ENCODE data around the gene FKBP10. TPM values are rescaled to one million over a fixed set of nuclear protein-coding genes. Genes with fewer than 3 reads are reported as not detected.

FKBP10 gene
- total RNA-seq, 2 donors from 2014 or later = 10.3 to 12.8 TPM

DNA sequence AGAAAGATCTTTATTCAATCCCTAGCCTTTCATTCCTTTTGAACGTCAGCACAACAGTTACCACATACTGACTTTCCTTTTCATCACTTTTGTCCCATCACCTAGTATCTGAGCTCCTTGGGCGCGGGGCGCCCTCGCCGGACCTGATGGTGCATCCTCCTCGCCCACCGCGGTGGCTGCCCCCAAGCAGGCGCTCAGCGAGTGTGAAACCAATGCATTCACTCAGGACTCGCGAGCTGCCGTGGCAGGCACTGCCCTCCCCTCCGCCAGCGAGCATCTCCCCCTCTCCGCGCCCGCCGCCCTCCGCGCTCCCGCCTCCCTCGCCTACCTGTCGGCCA lies 51.7 kb downstream of the FKBP10 start:
- Histone ChIP-seq H3K9ac (ENCODE audit: low read depth in 2 of 2, low read length in 2 of 2) (peak overlapping the region; percentile 86 to 98), H3K27ac (peak overlapping the region; percentile 82), H3K4me1 (peaks cover 4% of the 10 kb centered on the region), H3K36me3 (peaks cover 4% of the 10 kb centered on the region), H3K4me3 (peak overlapping the region; percentile 93), H3K27me3 (no peaks in the 10 kb centered on the region), H3K9me3 (no peaks in the 10 kb centered on the region)
- intact Hi-C loops (cut with DNase I) = no loop called here
- TF ChIP-seq, protein P1, sequence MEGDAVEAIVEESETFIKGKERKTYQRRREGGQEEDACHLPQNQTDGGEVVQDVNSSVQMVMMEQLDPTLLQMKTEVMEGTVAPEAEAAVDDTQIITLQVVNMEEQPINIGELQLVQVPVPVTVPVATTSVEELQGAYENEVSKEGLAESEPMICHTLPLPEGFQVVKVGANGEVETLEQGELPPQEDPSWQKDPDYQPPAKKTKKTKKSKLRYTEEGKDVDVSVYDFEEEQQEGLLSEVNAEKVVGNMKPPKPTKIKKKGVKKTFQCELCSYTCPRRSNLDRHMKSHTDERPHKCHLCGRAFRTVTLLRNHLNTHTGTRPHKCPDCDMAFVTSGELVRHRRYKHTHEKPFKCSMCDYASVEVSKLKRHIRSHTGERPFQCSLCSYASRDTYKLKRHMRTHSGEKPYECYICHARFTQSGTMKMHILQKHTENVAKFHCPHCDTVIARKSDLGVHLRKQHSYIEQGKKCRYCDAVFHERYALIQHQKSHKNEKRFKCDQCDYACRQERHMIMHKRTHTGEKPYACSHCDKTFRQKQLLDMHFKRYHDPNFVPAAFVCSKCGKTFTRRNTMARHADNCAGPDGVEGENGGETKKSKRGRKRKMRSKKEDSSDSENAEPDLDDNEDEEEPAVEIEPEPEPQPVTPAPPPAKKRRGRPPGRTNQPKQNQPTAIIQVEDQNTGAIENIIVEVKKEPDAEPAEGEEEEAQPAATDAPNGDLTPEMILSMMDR (IDR thresholded peaks at IDR 0.05) = no peak
- DNase-seq = no peak

DNA sequence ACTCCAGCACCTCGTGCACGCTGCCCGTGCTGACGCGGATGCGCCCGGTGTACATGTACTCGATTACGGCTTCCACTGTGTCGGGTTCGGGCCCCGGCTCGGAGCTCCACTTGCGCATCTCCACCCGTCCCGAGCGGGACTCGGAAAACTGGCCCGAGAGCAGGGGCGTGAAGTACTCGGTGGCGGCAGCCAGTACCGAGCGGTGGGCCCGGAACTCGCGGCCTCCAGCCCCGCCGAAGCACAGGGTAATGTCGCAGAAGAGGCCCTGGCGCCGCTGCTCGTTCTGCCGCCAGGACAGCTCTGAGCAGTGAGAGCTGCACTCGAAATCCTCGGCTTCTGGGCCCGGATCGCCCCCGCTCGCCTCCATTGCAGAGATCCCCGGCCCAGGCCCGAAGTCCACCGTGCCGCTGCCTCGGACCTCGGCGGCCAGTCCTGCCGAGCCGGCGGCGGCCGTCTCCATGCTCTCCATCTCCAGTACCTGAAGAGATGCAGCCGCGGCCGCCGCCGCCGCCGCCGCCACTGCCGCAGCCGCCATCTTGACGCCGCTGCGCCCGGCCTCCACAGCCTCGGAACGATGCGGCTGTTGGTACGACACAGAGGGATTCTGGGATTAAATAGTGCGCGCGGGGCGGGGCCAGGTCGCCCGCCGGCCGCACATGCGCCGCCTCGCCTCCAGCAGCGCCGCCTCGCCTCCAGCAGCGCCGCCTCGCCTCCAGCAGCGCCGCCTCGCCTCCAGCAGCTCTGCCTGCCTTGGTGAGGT lies 52.2 kb downstream of the FKBP10 start, which contains the start of gene KLHL11:
TSS of gene KLHL11 (minus strand) at position 588 of the 760 bp plus-strand sequence. CDS start at position 535, 53 bp downstream.
- Histone ChIP-seq H3K27ac (peak within 1 kb of the TSS; percentile 82), H3K27me3 (no peaks in the 10 kb centered on the region), H3K9me3 (no peaks in the 10 kb centered on the region), H3K36me3 (peaks cover 4% of the 10 kb centered on the region), H3K4me1 (peaks cover 4% of the 10 kb centered on the region), H3K4me3 (peak within 1 kb of the TSS; percentile 93), H3K9ac (ENCODE audit: low read depth in 2 of 2, low read length in 2 of 2) (peak within 1 kb of the TSS; percentile 86 to 98)
- intact Hi-C loops (cut with DNase I) = no loop called here
- TF ChIP-seq, protein P1 (IDR thresholded peaks at IDR 0.05) = no peak
- DNase-seq = peak; percentile 91

DNA sequence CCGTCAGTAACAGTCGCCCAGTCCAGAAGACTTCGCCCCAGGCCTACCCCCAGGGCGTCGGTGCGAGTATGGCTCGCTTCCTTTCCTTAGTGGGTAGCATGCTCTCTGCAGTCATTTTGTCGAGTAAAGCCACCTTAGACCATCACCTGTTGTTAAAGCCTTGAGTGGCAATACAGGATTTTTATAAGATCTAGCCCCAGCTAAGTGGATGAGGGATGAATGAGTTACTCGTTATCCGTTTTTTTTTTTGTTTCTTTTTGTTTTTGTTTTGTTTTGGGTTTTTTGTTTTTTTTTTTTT lies 52.7 kb downstream of the FKBP10 start:
- Histone ChIP-seq H3K9ac (ENCODE audit: low read depth in 2 of 2, low read length in 2 of 2) (peak overlapping the region; percentile 58 to 86), H3K4me1 (peaks cover 4% of the 10 kb centered on the region), H3K36me3 (peaks cover 7% of the 10 kb centered on the region), H3K27me3 (no peaks in the 10 kb centered on the region), H3K9me3 (no peaks in the 10 kb centered on the region), H3K4me3 (peak overlapping the region; percentile 93), H3K27ac (no peak overlapping the region)
- DNase-seq = no peak
- TF ChIP-seq, protein P1 (IDR thresholded peaks at IDR 0.05) = no peak
- intact Hi-C loops (cut with DNase I) = no loop called here

DNA sequence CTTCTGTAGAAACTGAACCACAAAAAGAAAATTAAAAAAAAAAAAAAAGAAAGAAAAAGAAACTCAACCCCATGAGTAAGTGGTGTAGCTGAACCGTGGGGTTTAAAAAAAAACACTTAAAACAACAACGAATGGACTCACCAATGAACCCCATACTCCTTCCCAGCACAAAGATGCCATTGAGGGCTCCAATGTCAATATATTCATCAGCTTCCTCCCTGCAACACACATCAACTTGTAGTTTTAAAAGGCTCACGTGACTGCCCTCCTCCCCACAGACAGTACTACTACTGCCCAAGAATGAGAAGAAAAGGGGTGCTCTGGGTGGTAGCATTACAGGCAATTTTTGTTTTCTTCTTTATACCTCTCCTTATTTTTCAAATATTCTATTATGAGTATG lies 55.8 kb downstream of the FKBP10 start:
- Histone ChIP-seq H3K4me3 (no peak overlapping the region), H3K4me1 (peaks cover 4% of the 10 kb centered on the region), H3K27me3 (no peaks in the 10 kb centered on the region), H3K27ac (no peak overlapping the region), H3K9ac (ENCODE audit: low read depth in 2 of 2, low read length in 2 of 2) (no peak overlapping the region), H3K9me3 (no peaks in the 10 kb centered on the region), H3K36me3 (peaks cover 14% of the 10 kb centered on the region)
- TF ChIP-seq, protein P1 (IDR thresholded peaks at IDR 0.05) = no peak
- DNase-seq = no peak
- intact Hi-C loops (cut with DNase I) = no loop called here

DNA sequence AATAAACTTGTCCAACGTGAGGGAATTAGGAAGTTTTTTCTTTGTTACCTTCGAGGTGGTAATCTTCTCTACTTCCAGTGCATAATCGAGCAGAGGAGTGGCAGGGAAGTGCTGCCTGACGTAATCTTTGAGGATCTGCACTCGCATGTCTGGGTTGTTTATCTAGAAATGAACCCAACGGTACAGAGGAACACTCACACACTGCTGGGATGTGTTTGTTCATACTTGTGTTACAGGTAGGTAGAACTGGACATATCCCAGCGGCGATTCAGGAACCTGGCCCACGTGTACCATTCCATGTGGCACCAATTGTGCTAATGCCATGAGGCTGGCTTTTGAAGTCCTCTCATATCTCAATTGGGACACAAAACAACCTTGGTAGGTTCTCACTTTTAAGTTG lies 56.6 kb downstream of the FKBP10 start:
- Histone ChIP-seq H3K9ac (ENCODE audit: low read depth in 2 of 2, low read length in 2 of 2) (no peak overlapping the region), H3K4me1 (no peaks in the 10 kb centered on the region), H3K36me3 (peaks cover 17% of the 10 kb centered on the region), H3K9me3 (no peaks in the 10 kb centered on the region), H3K27ac (no peak overlapping the region), H3K27me3 (no peaks in the 10 kb centered on the region), H3K4me3 (no peak overlapping the region)
- intact Hi-C loops (cut with DNase I) = no loop called here
- TF ChIP-seq, protein P1 (IDR thresholded peaks at IDR 0.05) = no peak
- no peak for DNase-seq
